HFFc6 (cell line): ENCODE results near the gene DCHS1. TPM values are rescaled to one million over a fixed set of nuclear protein-coding genes. Genes with fewer than 3 reads are reported as not detected.

Source experiments
- DNase-seq: peaks from one replicate; pipeline ENCODE4 v3.0.0-alpha.2; 2018
- H3K27ac Mint-ChIP-seq: 2 replicates; pipeline ENCODE4 v1.8.0; 2020; ENCODE audit warnings: mild to moderate bottlenecking, mixed read lengths
- H3K27me3 Mint-ChIP-seq: 2 replicates; pipeline ENCODE4 v1.8.0; 2021; ENCODE audit warnings: mild to moderate bottlenecking, moderate library complexity, mixed read lengths; ENCODE audit not compliant: insufficient read depth
- H3K36me3 Mint-ChIP-seq: 2 replicates; pipeline ENCODE4 v1.8.0; 2021; ENCODE audit warnings: low read depth, mixed read lengths
- H3K4me1 Mint-ChIP-seq: 2 replicates; pipeline ENCODE4 v1.8.0; 2020; ENCODE audit warnings: low read depth, mixed read lengths
- H3K4me3 Mint-ChIP-seq: 2 replicates; pipeline ENCODE4 v1.8.0; 2020; ENCODE audit warnings: mild to moderate bottlenecking, moderate library complexity, mixed read lengths
- H3K9me3 Mint-ChIP-seq: 2 replicates; pipeline ENCODE4 v1.8.0; 2020; ENCODE audit warnings: mild to moderate bottlenecking, mixed read lengths
- total RNA-seq, 6 experiments: library from RNA; stranded (reverse); fragmentation: NEBNext Ultra II Directional; extraction: Animal tissue kit (Norgen Biotek cat#: 25700); gene quantifications; 2 replicates in 1 of 6; 3 replicates in 5 of 6; pipeline ENCODE4 v1.2.3, GENCODE V29; 2021
- TF ChIP-seq, protein P1 (sequence below): fragments of 200-600 bp; sonication (generic); IDR thresholded peaks from 2 replicates; pipeline ENCODE4 v1.5.0; 2021; ENCODE audit warnings: antibody characterized with exemption, mild to moderate bottlenecking

The DCHS1 gene
- total RNA-seq, 6 experiments from 2014 or later, result 1.4 to 2.8 (median 2.3) TPM

DNA sequence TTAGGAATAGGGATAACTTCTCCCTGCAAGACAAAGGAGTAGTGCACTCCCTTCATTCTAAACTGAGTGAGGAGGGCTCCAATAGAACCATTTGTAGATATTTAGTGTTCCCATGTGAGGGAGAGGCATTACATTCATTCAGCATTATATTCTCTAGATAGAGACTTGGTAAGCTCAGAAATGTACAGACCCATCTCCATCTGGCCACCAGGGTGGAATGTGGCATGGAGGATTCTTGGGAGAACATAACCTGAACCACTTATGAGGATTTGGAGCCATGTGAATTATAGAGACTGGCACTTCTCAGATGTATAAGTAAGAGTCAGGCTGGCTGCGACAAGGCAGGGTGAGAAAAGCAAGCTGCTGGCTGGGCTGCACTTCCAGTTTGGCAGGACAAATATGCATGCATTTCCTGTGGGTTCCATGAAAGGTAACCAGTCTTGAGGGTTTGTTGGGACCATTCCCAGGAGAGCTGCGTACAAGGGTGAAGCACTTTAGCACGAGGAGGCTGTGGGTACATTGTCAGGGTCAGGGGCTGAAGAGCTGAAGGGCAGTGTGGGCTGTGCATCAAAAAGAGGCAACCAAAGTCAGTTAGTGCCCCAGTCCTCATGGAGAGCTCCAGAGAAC is 61.4 kb downstream of the DCHS1 start:
- Mint-ChIP-seq H3K4me3 (no peak overlapping the region), H3K27me3 (no peaks in the 10 kb centered on the region; the same call in 1 of the 2 replicates), H3K9me3 (no peaks in the 10 kb centered on the region), H3K36me3 (peaks cover 32% of the 10 kb centered on the region), H3K4me1 (peaks cover 7% of the 10 kb centered on the region), H3K27ac (0 out of 2 replicates have a peak overlapping the region, but pooled peaks have one; percentile 29)
- TF ChIP-seq, protein P1, sequence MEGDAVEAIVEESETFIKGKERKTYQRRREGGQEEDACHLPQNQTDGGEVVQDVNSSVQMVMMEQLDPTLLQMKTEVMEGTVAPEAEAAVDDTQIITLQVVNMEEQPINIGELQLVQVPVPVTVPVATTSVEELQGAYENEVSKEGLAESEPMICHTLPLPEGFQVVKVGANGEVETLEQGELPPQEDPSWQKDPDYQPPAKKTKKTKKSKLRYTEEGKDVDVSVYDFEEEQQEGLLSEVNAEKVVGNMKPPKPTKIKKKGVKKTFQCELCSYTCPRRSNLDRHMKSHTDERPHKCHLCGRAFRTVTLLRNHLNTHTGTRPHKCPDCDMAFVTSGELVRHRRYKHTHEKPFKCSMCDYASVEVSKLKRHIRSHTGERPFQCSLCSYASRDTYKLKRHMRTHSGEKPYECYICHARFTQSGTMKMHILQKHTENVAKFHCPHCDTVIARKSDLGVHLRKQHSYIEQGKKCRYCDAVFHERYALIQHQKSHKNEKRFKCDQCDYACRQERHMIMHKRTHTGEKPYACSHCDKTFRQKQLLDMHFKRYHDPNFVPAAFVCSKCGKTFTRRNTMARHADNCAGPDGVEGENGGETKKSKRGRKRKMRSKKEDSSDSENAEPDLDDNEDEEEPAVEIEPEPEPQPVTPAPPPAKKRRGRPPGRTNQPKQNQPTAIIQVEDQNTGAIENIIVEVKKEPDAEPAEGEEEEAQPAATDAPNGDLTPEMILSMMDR, result peak; percentile 32; the same call in 1 of the 2 replicates
- DNase-seq, result no peak

DNA sequence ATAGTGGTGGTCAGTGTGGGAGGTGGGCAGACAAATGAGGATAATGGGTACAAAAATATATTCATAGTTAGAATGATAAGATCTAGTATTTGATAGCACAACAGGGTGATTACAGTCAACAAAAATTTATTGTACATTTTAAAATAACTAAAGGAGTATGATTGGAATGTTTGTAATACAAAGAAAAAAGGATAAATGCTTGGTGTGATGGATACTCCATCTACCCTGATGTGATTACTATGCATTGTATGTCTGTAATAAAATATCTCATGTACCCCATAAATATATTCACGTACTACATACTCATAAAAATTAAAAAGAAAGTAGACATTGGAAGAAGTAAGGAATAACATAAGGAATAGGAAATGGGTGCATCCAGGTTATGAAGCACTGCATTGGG is 67.6 kb downstream of the DCHS1 start:
- Mint-ChIP-seq H3K27ac (no peak overlapping the region), H3K4me3 (no peak overlapping the region), H3K4me1 (peaks cover 16% of the 10 kb centered on the region), H3K9me3 (peaks cover 21% of the 10 kb centered on the region), H3K36me3 (peaks cover 29% of the 10 kb centered on the region), H3K27me3 (no peaks in the 10 kb centered on the region; the same call in 1 of the 2 replicates)
- DNase-seq, result no peak
- TF ChIP-seq, protein P1, result no peak

DNA sequence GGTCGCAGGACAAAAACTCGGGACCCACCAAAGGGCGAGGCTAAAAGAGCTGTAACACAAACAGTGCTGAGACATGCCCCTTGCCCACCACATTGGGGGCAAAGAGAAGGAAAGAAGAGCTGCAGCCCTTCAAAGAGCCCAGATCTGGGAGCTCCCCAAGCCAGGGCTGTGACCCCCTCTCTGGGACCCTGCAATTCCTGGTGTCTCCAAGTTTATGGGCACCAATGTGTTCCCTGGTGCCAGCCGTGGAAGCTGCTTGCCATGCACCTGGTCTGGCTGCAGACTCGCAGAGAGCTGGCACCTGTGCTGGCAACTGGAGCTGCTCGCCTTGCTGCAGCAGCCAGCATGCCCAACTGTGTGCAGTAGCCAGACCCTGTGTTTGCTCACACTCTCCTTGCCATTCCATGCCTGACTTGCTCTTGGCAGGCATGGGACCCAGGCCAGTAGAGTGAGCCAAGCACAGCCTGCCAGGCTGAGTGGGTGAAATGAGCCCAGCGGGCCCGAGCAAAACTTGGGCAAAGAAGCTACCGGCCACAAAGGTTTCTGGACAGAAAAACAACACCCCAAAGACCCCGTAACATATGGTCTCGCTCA is 68.2 kb downstream of the DCHS1 start:
- TF ChIP-seq, protein P1, result no peak
- peaks cover 33% of the 10 kb centered on the region for H3K36me3 Mint-ChIP-seq
- no peaks in the 10 kb centered on the region; the same call in 1 of the 2 replicates for H3K27me3 Mint-ChIP-seq
- H3K9me3 Mint-ChIP-seq, result peaks cover 25% of the 10 kb centered on the region
- DNase-seq, result no peak
- H3K27ac Mint-ChIP-seq, result no peak overlapping the region
- H3K4me1 Mint-ChIP-seq, result peaks cover 16% of the 10 kb centered on the region
- no peak overlapping the region for H3K4me3 Mint-ChIP-seq

DNA sequence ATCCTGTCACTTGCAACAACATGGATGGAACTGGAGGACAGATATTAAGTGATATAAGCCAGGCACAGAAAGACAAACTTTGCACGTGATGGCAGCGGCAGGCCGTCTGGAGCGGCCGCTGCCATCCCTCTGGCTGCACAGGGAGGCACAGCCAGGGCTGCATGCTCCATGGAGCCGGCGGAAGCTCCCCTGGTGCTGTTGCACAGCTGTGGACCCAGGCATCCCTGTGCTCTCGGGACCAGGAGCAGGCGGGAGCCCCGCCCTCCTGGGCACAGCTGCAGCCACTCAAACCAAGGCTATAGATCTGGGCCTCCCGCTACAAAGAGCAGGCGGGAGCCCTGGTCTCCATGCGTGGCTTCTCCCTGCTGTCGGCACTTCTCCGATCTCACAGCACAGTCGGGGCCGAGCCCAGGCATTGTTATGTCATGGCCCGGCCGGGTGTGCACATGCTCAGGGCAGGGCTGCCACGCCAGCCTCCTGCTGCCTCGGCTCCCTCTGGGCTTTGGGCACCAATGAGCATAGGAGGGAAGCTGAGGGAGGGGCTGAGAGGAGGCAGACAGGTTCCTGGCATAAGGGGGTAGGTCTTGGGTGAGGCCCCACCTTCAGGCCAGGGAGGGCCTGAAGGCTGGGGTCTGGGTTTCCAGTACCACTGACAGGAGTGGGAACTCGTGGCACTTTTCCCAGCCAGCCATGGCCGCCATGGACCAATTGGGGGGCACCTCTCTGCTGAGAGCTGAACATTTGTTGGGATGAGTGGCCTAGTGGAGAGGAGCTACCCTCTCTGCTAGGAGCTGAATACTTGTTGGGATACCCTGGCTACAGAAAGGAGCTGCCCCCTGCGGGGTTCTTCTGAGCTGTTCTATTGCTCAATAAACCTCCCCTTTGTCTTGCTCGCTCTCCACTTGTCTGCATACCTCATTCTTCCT is 68.9 kb downstream of the DCHS1 start:
- TF ChIP-seq, protein P1, result no peak
- no peak for DNase-seq
- no peak overlapping the region for H3K4me3 Mint-ChIP-seq

DNA sequence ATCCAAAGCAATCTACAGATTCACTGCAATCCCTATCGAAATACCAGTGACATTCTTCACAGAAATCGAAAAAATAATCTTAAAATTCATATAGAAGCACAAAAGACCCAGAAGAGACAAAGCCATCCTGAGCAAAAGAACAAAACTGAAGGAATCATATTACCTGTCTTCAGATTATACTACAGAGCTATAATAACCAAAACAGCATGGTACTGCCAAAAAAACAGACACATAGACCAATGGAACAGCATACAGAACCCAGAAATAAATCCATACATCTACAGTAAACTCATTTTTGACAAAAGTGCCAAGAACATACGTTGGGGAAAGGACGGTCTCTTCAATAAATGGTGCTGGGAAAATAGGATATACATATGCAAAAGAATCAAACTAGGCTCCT is 71.1 kb downstream of the DCHS1 start:
- peaks cover 16% of the 10 kb centered on the region for H3K4me1 Mint-ChIP-seq
- peaks cover 44% of the 10 kb centered on the region for H3K36me3 Mint-ChIP-seq
- no peak overlapping the region for H3K27ac Mint-ChIP-seq
- no peaks in the 10 kb centered on the region; the same call in 1 of the 2 replicates for H3K27me3 Mint-ChIP-seq
- peaks cover 25% of the 10 kb centered on the region for H3K9me3 Mint-ChIP-seq
- H3K4me3 Mint-ChIP-seq, result no peak overlapping the region
- no peak for DNase-seq
- TF ChIP-seq, protein P1, result no peak

More for the DNA sequence above, 68.9 kb downstream of the DCHS1 start:
- Mint-ChIP-seq H3K27ac (no peak overlapping the region), H3K4me1 (peaks cover 16% of the 10 kb centered on the region), H3K36me3 (peaks cover 37% of the 10 kb centered on the region), H3K9me3 (peaks cover 25% of the 10 kb centered on the region), H3K27me3 (no peaks in the 10 kb centered on the region)
